Calu3 (cell line): Measurements from ENCODE around the gene TECRL. TPM values are rescaled to one million over a fixed set of nuclear protein-coding genes. Genes with fewer than 3 reads are reported as not detected.

ENCODE experiments used
- BruUV-seq: library from RNA; stranded (reverse); fragments of 400-500 nt; replicated peaks from 2 replicates; lab custom pipeline; 2021; lab: Mats Ljungman, UMichigan
- CTCF ChIA-PET: fragments of 300-600 bp; sonication (Branson Sonifier 250); formaldehyde crosslinking; loops from one replicate; lab custom pipeline; 2022; ENCODE audit warnings: antibody characterized with exemption; lab: Charles Lee
- DNase-seq: peaks from one replicate; pipeline ENCODE4 v3.0.0; 2022
- H3K27ac Mint-ChIP-seq: one replicate; pipeline ENCODE4 v1.8.0; 2022; ENCODE audit warnings: mixed read lengths; ENCODE audit not compliant: unreplicated experiment
- H3K27me3 Mint-ChIP-seq: one replicate; pipeline ENCODE4 v1.8.0; 2022; ENCODE audit warnings: mixed read lengths; ENCODE audit not compliant: unreplicated experiment
- H3K36me3 Mint-ChIP-seq: one replicate; pipeline ENCODE4 v1.8.0; 2022; ENCODE audit warnings: mild to moderate bottlenecking, moderate library complexity, mixed read lengths; ENCODE audit not compliant: insufficient read depth, unreplicated experiment
- H3K4me1 Mint-ChIP-seq: one replicate; pipeline ENCODE4 v1.8.0; 2022; ENCODE audit warnings: mild to moderate bottlenecking, low read depth, mixed read lengths; ENCODE audit not compliant: unreplicated experiment
- H3K4me3 Mint-ChIP-seq: one replicate; pipeline ENCODE4 v1.8.0; 2022; ENCODE audit warnings: mild to moderate bottlenecking, low read depth, moderate library complexity, mixed read lengths; ENCODE audit not compliant: unreplicated experiment
- H3K9me3 Mint-ChIP-seq: one replicate; pipeline ENCODE4 v1.8.0; 2022; ENCODE audit warnings: low read depth, mixed read lengths; ENCODE audit not compliant: unreplicated experiment
- CTCF ChIP-seq: fragments of 200-600 bp; IDR thresholded peaks from one replicate; pipeline ENCODE4 v1.8.0; 2022; ENCODE audit warnings: antibody characterized with exemption; ENCODE audit not compliant: unreplicated experiment
- intact Hi-C: fragments of 100-400 bp; cut with micrococcal nuclease; formaldehyde crosslinking; loops from one replicate; pipeline ENCODE4 v1.10.0; 2022; ENCODE audit not compliant: unreplicated experiment
- total RNA-seq: library from RNA; stranded (reverse); gene quantifications from 2 replicates; pipeline ENCODE4 v1.2.3, GENCODE V29; 2022

The TECRL gene
- total RNA-seq, 1 experiment from 2014 or later = not detected

GRCh38 chr4:64305565-64306254 is 103.5 kb downstream of the TECRL start:
- intact Hi-C loops = no loop called here
- Mint-ChIP-seq H3K4me3 (no peak overlapping the region), H3K27ac (no peak overlapping the region), H3K27me3 (no peaks in the 10 kb centered on the region), H3K9me3 (peaks cover 2% of the 10 kb centered on the region), H3K36me3 (no peaks in the 10 kb centered on the region), H3K4me1 (no peaks in the 10 kb centered on the region)
- no peak for DNase-seq
- BruUV-seq = no TSS peak
- TF ChIP-seq CTCF = no peak
- CTCF ChIA-PET = no interaction called here

- intact Hi-C loops = no loop called here
- Mint-ChIP-seq H3K27ac (peak overlapping the region; percentile 73), H3K4me3 (peak overlapping the region; percentile 74), H3K4me1 (peaks cover 7% of the 10 kb centered on the region), H3K9me3 (no peaks in the 10 kb centered on the region), H3K27me3 (no peaks in the 10 kb centered on the region), H3K36me3 (peaks cover 6% of the 10 kb centered on the region)
- CTCF ChIA-PET = no interaction called here
- BruUV-seq = no TSS peak
- DNase-seq = peak; percentile 5
- TF ChIP-seq CTCF = no peak
Observed at GRCh38 chr4:64272432-64272831, 136.8 kb downstream of the TECRL start.

DNA sequence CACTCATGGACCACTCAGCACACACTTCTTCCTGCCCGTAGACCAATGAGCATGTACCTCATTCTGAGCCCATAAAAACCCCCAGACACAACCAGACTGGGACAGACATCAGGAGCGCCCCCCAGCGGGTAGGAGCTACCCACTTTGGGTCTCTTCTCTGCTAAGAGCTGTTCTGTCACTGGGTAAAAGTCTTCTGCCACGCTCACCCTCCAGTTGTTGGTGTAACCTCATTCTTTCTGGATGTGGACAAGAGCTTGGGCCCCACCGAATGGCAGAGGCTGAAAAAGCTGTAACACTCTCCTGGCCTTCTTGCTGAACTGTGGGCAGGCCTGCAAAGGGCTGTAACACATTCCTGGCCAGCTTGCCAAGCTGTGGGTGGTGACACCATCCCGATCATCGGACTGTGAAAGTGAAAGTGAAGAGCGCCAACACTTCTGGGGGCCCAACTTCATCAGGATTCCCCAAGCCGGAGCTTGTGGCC is 137.6 kb downstream of the TECRL start:
- BruUV-seq = no TSS peak
- CTCF ChIA-PET = no interaction called here
- peak; percentile 64 for DNase-seq
- H3K27ac Mint-ChIP-seq = peak overlapping the region; percentile 73
- H3K36me3 Mint-ChIP-seq = peaks cover 6% of the 10 kb centered on the region
- H3K27me3 Mint-ChIP-seq = no peaks in the 10 kb centered on the region
- H3K9me3 Mint-ChIP-seq = no peaks in the 10 kb centered on the region
- TF ChIP-seq CTCF = no peak
- H3K4me1 Mint-ChIP-seq = peaks cover 7% of the 10 kb centered on the region
- peak overlapping the region; percentile 74 for H3K4me3 Mint-ChIP-seq
- intact Hi-C loops = no loop called here

GRCh38 chr4:64266669-64267068 is 142.6 kb downstream of the TECRL start:
- no TSS peak for BruUV-seq
- no peaks in the 10 kb centered on the region for H3K9me3 Mint-ChIP-seq

More at GRCh38 chr4:64266669-64267068, 142.6 kb downstream of the TECRL start:
- no peak for DNase-seq
- no peak for TF ChIP-seq CTCF
- intact Hi-C loops = no loop called here
- H3K27me3 Mint-ChIP-seq = no peaks in the 10 kb centered on the region
- no peak overlapping the region for H3K4me3 Mint-ChIP-seq
- no peak overlapping the region for H3K27ac Mint-ChIP-seq
- H3K36me3 Mint-ChIP-seq = peaks cover 4% of the 10 kb centered on the region
- CTCF ChIA-PET = no interaction called here
- peaks cover 3% of the 10 kb centered on the region for H3K4me1 Mint-ChIP-seq
